CD8-positive, alpha-beta memory T cell (primary cell): ENCODE data around the gene PNMA6E. TPM values are rescaled to one million over a fixed set of nuclear protein-coding genes. Genes with fewer than 3 reads are reported as not detected.
A peak's percentile ranks its signal among the peaks of the same experiment; 100 is the strongest.

ENCODE experiments used
- CTCF ChIA-PET: fragments of 350-600 bp; sonication (Branson Sonifier 250); formaldehyde crosslinking; loops from one replicate; lab custom pipeline; 2021; ENCODE audit warnings: antibody characterized with exemption; lab: Charles Lee
- POLR2A ChIA-PET: fragments of 350-600 bp; sonication (Branson Sonifier 250); formaldehyde crosslinking; loops from one replicate; lab custom pipeline; 2021; ENCODE audit warnings: antibody characterized with exemption; lab: Charles Lee
- DNase-seq, 5 donors: peaks; one replicate each; pipeline versions ENCODE4 v3.0.0 to v3.0.0-alpha.2; 2020 to 2022; ENCODE audit warnings: mixed read lengths in 1 of 5
- H3K27ac ChIP-seq: one replicate; pipeline ENCODE4 v1.7.0; 2013; ENCODE audit warnings: low read depth, mild to moderate bottlenecking, low read length, moderate library complexity
- H3K27me3 ChIP-seq: 2 replicates; pipeline ENCODE4 v1.7.0; 2013; ENCODE audit warnings: low read length, mild to moderate bottlenecking; ENCODE audit not compliant: insufficient read depth, poor library complexity, severe bottlenecking
- H3K36me3 ChIP-seq: 2 replicates; pipeline ENCODE4 v1.7.0; 2013; ENCODE audit warnings: mild to moderate bottlenecking, low read length, moderate library complexity; ENCODE audit not compliant: insufficient read depth
- H3K4me1 ChIP-seq: 2 replicates; pipeline ENCODE4 v1.7.0; 2013; ENCODE audit warnings: mild to moderate bottlenecking, low read length, moderate library complexity; ENCODE audit not compliant: insufficient read depth
- H3K4me3 ChIP-seq: 2 replicates; pipeline ENCODE4 v1.7.0; 2013; ENCODE audit warnings: mild to moderate bottlenecking, low read length
- H3K9me3 ChIP-seq: 2 replicates; pipeline ENCODE4 v1.7.0; 2013; ENCODE audit warnings: mild to moderate bottlenecking, low read length
- H3K27ac Mint-ChIP-seq, 8 donors: one replicate each; pipeline ENCODE4 v1.8.0; 2020 to 2021; ENCODE audit warnings: mixed read lengths in 8 of 8, mild to moderate bottlenecking in 6 of 8, inconsistent platforms in 3 of 8, moderate library complexity in 3 of 8
- H3K27me3 Mint-ChIP-seq, 2 donors: one replicate each; pipeline ENCODE4 v1.8.0; 2020 to 2021; ENCODE audit warnings: mixed read lengths in 2 of 2, mild to moderate bottlenecking in 1 of 2, moderate library complexity in 1 of 2
- H3K36me3 Mint-ChIP-seq, 3 donors: one replicate each; pipeline ENCODE4 v1.8.0; 2020 to 2021; ENCODE audit warnings: mixed read lengths in 3 of 3, inconsistent platforms in 1 of 3, mild to moderate bottlenecking in 1 of 3
- H3K4me1 Mint-ChIP-seq, 3 donors: one replicate each; pipeline ENCODE4 v1.8.0; 2020 to 2021; ENCODE audit warnings: mixed read lengths in 3 of 3, inconsistent platforms in 1 of 3, mild to moderate bottlenecking in 1 of 3
- H3K4me3 Mint-ChIP-seq, 7 donors: one replicate each; pipeline ENCODE4 v1.8.0; 2020 to 2021; ENCODE audit warnings: mixed read lengths in 7 of 7, mild to moderate bottlenecking in 6 of 7, moderate library complexity in 4 of 7, inconsistent platforms in 2 of 7
- H3K9me3 Mint-ChIP-seq, 5 donors: one replicate each; pipeline ENCODE4 v1.8.0; 2020 to 2022; ENCODE audit warnings: mixed read lengths in 5 of 5, mild to moderate bottlenecking in 3 of 5, moderate library complexity in 2 of 5, inconsistent platforms in 1 of 5
- polyA plus RNA-seq: library from polyadenylated mRNA; unstranded; fragments of 300-500 nt; fragmentation: Illumina TruSeq; gene quantifications from one replicate; pipeline ENCODE4 v1.2.3, GENCODE V29; 2021
- total RNA-seq, 2 experiments: library from RNA; stranded (reverse); gene quantifications; one replicate each; pipeline ENCODE4 v1.2.3, GENCODE V29; 2021

The PNMA6E gene
- total and polyA plus RNA-seq, 3 experiments from 2014 or later, result not detected

DNA sequence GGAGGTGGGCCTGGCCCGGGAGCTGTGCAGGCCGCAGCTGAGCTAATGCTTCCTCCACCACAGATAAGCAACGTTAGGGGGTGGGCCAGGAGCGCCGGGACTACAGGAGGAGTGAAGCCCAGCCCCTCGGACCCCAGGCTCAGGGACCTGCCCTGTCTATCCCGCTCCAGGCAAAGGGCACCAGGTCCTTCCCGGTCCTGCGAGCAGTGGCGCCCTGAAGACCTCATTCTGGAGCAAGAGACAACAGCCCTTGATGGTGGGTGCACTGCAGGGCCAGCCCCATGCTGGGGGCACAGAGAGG is 45.4 kb upstream of the PNMA6E start:
- no peaks in the 10 kb centered on the region for H3K4me1 Mint-ChIP-seq
- CTCF ChIA-PET, result no interaction called here

DNA sequence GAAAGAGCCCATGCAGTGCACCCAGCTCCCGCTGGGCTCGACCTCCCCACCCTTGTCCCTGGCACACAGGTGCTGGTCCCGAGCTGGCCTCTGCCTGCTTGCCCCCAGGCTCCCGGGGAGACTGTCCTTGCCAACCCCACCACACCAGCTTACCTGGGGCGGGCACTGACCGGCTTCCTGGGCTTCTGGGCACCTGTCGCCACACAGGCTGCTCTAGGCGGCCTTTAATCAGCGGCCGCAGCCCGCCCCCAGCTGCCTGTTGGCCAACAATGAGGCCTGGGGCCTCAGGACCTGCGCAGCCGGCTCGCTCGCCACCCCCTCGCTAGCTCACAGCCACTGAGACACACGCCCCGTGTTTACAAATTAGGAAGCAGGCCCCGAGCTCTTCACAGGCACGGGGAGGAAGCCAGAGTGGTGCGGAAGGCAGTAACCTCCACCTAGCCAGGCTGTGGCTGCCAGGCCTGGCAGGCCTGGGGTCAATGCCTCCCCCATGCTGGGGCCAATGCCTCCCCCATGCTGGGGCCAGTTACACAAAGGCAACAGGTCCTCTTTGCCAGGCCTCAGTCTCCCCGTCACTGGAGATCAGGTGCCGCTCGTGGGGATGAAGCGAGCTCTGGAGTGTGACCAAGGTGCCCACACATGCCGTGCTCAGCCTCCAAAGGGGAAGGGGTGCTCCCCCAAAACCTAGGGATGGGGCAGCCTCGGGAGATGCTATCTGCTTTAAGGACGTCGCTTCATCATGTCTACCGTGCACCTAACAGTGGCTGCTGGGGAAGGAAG is 44.9 kb upstream of the PNMA6E start, which contains the start of gene TREX2:
Gene TREX2, minus strand, starts transcription at position 201 of the 780 bp plus-strand sequence. CDS start 626 bp downstream, outside the sequence.
- Mint-ChIP-seq H3K4me3 (no peak within 1 kb of the TSS), H3K27ac (no peak within 1 kb of the TSS)
- CTCF ChIA-PET, result no interaction called here

More for the DNA sequence above, 45.4 kb upstream of the PNMA6E start:
- Histone ChIP-seq H3K4me3 (no peak overlapping the region), H3K27me3 (no peaks in the 10 kb centered on the region), H3K4me1 (no peaks in the 10 kb centered on the region), H3K9me3 (no peaks in the 10 kb centered on the region), H3K36me3 (no peaks in the 10 kb centered on the region), H3K27ac (no peak overlapping the region)
- no peak for DNase-seq
- POLR2A ChIA-PET, result no interaction called here
- Mint-ChIP-seq H3K36me3 (peaks cover 0 to 20% (median 6%) of the 10 kb centered on the region in 3 donors), H3K27me3 (peaks cover 0 to 2% of the 10 kb centered on the region in 2 donors), H3K4me3 (no peak overlapping the region), H3K9me3 (peaks cover 0 to 2% (median 0%) of the 10 kb centered on the region in 5 donors), H3K27ac (no peak overlapping the region)

GRCh38 chrX:153445106-153445855 is 44.1 kb upstream of the PNMA6E start:
- Mint-ChIP-seq H3K27me3 (peaks cover 0 to 2% of the 10 kb centered on the region in 2 donors), H3K9me3 (peaks cover 0 to 2% (median 0%) of the 10 kb centered on the region in 5 donors), H3K27ac (no peak overlapping the region), H3K4me3 (no peak overlapping the region), H3K4me1 (no peaks in the 10 kb centered on the region), H3K36me3 (peaks cover 0 to 8% (median 0%) of the 10 kb centered on the region in 3 donors)
- no peaks in the 10 kb centered on the region for H3K36me3 ChIP-seq
- H3K4me1 ChIP-seq, result no peaks in the 10 kb centered on the region
- H3K9me3 ChIP-seq, result no peaks in the 10 kb centered on the region
- H3K4me3 ChIP-seq, result no peak overlapping the region
- DNase-seq, result no peak
- CTCF ChIA-PET, result no interaction called here
- H3K27me3 ChIP-seq, result no peaks in the 10 kb centered on the region
- POLR2A ChIA-PET, result no interaction called here
- H3K27ac ChIP-seq, result no peak overlapping the region

More for the DNA sequence above, 44.9 kb upstream of the PNMA6E start, which contains the start of gene TREX2:
- Mint-ChIP-seq H3K4me1 (no peaks in the 10 kb centered on the region), H3K9me3 (peaks cover 0 to 2% (median 0%) of the 10 kb centered on the region in 5 donors), H3K36me3 (peaks cover 0 to 15% (median 1%) of the 10 kb centered on the region in 3 donors), H3K27me3 (peaks cover 0 to 2% of the 10 kb centered on the region in 2 donors)
- DNase-seq, result no peak
- no peak within 1 kb of the TSS for H3K4me3 ChIP-seq
- POLR2A ChIA-PET, result no interaction called here
- H3K36me3 ChIP-seq, result no peaks in the 10 kb centered on the region
- no peaks in the 10 kb centered on the region for H3K9me3 ChIP-seq
- H3K27ac ChIP-seq, result no peak within 1 kb of the TSS
- H3K4me1 ChIP-seq, result no peaks in the 10 kb centered on the region
- H3K27me3 ChIP-seq, result no peaks in the 10 kb centered on the region

DNA sequence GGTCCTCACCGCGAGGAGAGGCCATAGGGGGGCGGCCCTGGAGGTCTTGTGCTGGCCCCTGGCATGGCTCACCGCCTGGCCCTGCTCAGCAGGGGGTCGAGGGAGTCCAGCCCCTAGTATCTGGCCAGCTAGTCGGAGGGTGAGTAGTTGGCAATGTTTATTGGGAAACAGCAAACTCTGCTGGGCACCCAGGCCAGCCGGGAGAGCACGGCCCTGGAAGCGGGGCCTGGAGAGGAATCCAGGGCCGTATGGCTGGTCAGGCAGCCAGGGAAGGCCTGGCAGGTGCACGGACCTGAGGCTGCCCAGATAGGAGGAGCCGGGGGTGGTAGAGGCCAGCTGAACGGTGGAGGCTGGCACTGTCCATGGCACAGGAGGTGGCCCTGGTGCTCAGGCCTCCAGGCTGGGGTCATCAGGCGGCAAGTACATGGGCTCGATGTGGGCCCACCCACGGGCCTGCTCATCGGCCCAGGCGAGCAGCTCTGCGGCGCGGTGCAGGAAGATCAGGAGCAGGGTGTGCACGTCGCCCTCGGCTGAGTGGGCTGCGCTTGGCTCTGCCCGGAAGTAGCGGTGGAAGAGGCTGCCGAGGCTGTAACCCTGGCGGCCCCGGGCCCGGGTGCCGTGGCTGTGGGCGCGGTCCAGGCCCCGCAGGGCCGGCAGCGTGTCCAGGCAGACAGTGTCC is 43.3 kb upstream of the PNMA6E start:
- Mint-ChIP-seq H3K27me3 (peaks cover 0 to 2% of the 10 kb centered on the region in 2 donors), H3K4me3 (no peak overlapping the region), H3K9me3 (peaks cover 0 to 2% (median 0%) of the 10 kb centered on the region in 5 donors), H3K36me3 (peaks cover 0 to 3% (median 0%) of the 10 kb centered on the region in 3 donors), H3K4me1 (no peaks in the 10 kb centered on the region), H3K27ac (no peak overlapping the region)
- Histone ChIP-seq H3K27ac (no peak overlapping the region), H3K36me3 (no peaks in the 10 kb centered on the region), H3K4me1 (no peaks in the 10 kb centered on the region), H3K9me3 (no peaks in the 10 kb centered on the region), H3K27me3 (no peaks in the 10 kb centered on the region), H3K4me3 (no peak overlapping the region)
- no peak for DNase-seq
- ChIA-PET CTCF (no interaction called here), POLR2A (no interaction called here)

DNA sequence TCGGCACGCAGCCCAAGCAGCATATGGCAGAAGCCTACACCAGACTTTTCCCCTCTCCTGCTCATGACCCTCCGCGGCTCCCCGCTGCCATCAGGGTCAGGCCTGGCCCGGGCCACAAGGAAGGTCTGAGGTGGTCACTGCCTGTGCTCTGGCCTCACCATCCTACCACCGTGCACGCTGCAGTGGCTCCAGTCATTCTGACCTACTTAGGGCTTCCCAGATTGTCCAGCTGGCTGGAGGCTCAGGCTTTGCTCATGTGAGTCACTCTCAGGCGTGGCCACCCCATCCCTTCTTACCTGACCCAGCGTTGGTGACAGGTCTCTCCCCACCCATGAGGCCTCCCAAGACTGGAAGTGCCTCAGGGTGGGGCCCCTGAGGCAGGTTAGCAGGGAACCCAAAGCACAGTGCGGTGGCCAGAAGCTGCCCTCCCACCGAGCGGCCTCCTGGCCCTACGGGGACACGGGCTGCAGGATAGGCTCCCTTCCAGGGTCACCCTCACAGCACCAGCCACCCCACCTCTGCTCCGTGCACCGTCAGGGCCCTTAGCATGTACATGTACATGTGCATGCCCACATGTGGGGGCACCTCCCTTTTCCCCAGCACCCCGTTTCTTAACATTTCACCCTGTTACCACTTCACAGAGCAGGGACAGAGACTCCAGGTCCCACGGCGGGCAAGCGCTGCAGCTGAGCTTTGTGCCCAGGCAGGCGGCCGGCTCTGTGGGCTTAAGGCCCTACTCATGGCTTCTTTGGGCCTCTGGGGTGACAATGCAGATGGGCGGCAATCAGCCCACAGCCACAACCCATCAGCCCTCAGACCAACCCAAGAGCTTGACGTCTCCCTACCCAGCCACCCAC is 42.6 kb upstream of the PNMA6E start:
- Histone ChIP-seq H3K36me3 (no peaks in the 10 kb centered on the region), H3K27ac (no peak overlapping the region), H3K9me3 (no peaks in the 10 kb centered on the region), H3K4me1 (no peaks in the 10 kb centered on the region), H3K4me3 (no peak overlapping the region), H3K27me3 (no peaks in the 10 kb centered on the region)
- H3K27me3 Mint-ChIP-seq, result peaks cover under 1 to 4% of the 10 kb centered on the region in 2 donors
- H3K4me3 Mint-ChIP-seq, result no peak overlapping the region
- H3K36me3 Mint-ChIP-seq, result peaks cover 0 to 2% (median 0%) of the 10 kb centered on the region in 3 donors
- H3K9me3 Mint-ChIP-seq, result peaks cover 0 to 2% (median 0%) of the 10 kb centered on the region in 5 donors
- peak overlapping the region in 1 of 8 donors; percentile 23 for H3K27ac Mint-ChIP-seq
- ChIA-PET CTCF (no interaction called here), POLR2A (no interaction called here)
- no peaks in the 10 kb centered on the region for H3K4me1 Mint-ChIP-seq
- no peak for DNase-seq

DNA sequence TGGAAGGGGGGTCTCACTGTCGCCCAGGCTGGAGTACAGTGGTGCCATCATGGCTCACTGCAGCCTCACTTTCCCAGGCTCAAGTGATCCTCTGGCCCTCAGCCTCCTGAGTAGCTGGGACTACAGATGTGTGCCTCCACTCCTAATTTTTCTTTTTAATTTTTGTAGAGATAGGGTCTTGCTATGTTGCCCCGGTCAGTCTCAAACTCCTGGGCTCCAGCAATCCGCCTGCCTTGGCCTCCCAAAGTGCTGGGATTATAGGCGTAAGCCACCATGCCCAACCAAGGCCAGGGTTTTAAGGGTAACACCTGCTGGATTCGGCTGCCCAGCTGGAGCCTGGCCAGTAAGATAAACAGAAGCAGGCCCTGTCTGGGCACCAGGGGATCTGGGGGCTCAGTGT is 41.3 kb upstream of the PNMA6E start:
- no peak overlapping the region for H3K4me3 Mint-ChIP-seq

DNA sequence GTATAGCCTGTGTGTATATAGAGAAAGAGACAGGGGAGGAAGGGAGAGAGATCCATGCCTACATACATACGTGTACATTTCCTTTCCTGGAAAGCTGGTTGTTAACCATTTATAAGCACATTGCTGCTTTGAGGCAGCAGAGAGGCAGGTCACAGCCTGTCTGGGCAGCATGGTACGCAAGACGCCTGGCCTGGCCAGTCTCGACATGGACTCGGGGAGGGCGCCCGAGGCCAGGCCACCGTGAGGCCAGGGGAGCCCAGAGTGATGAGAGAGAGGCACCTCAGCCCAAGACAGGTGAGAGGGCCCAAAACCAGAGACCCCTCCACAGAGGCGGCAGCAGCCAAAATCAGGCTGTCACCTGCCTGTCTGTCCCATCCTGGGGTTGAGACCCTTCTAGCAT is 40.8 kb upstream of the PNMA6E start:
- H3K4me1 Mint-ChIP-seq, result no peaks in the 10 kb centered on the region
- H3K36me3 Mint-ChIP-seq, result no peaks in the 10 kb centered on the region
- peaks cover 6 to 12% of the 10 kb centered on the region in 2 donors for H3K27me3 Mint-ChIP-seq

More for the DNA sequence above, 41.3 kb upstream of the PNMA6E start:
- no peaks in the 10 kb centered on the region for H3K9me3 ChIP-seq
- ChIA-PET POLR2A (no interaction called here), CTCF (no interaction called here)
- H3K9me3 Mint-ChIP-seq, result peaks cover 0 to 2% (median 0%) of the 10 kb centered on the region in 5 donors
- no peaks in the 10 kb centered on the region for H3K36me3 ChIP-seq
- H3K4me1 Mint-ChIP-seq, result no peaks in the 10 kb centered on the region
- no peaks in the 10 kb centered on the region for H3K36me3 Mint-ChIP-seq
- DNase-seq, result no peak
- H3K4me3 ChIP-seq, result no peak overlapping the region
- no peak overlapping the region for H3K27ac ChIP-seq
- H3K4me1 ChIP-seq, result no peaks in the 10 kb centered on the region
- H3K27me3 ChIP-seq, result no peaks in the 10 kb centered on the region
- peaks cover 6 to 8% of the 10 kb centered on the region in 2 donors for H3K27me3 Mint-ChIP-seq
- H3K27ac Mint-ChIP-seq, result no peak overlapping the region

More for the DNA sequence above, 40.8 kb upstream of the PNMA6E start:
- no peak overlapping the region for H3K4me3 Mint-ChIP-seq
- H3K27me3 ChIP-seq, result no peaks in the 10 kb centered on the region
- H3K27ac Mint-ChIP-seq, result peak overlapping the region in 1 of 8 donors; percentile 54
- H3K27ac ChIP-seq, result no peak overlapping the region
- H3K9me3 Mint-ChIP-seq, result peaks cover 0 to 2% (median 0%) of the 10 kb centered on the region in 5 donors
- H3K9me3 ChIP-seq, result no peaks in the 10 kb centered on the region
- CTCF ChIA-PET, result no interaction called here
- H3K36me3 ChIP-seq, result no peaks in the 10 kb centered on the region
- POLR2A ChIA-PET, result no interaction called here
- no peak for DNase-seq
- no peak overlapping the region for H3K4me3 ChIP-seq
- H3K4me1 ChIP-seq, result no peaks in the 10 kb centered on the region
